ENCODE measurements around the gene NSMCE4A. TPM values are rescaled to one million over a fixed set of nuclear protein-coding genes. Genes with fewer than 3 reads are reported as not detected.

Gene NSMCE4A
- total and polyA plus RNA-seq, 2 of the 8 experiments (the other 6 are each of a cell fraction or from before 2014, with no cell fraction given) = 48.6 to 66.0 TPM

GRCh38 chr10:121914661-121915060, 60.4 kb downstream of the NSMCE4A start:
- H2BK20ac ChIP-seq (ENCODE audit: low read length) = no peak overlapping the region
- no peak overlapping the region for H2BK5ac ChIP-seq (ENCODE audit: low read depth, low read length)
- H3K4me1 ChIP-seq (replicated peaks in 1 of 4; ENCODE audit: control insufficient read depth in 3 of 4, insufficient read depth in 4 of 4, low read length in 3 of 4) = no peaks in the 10 kb centered on the region
- H4K5ac ChIP-seq (ENCODE audit: insufficient read length, low read depth, low read length) = no peak overlapping the region
- no peak for TF ChIP-seq CBX8 (IDR thresholded peaks at IDR 0.05; ENCODE audit: borderline replicate concordance, low read depth, low read length)
- no peak for TF ChIP-seq ASH2L (IDR thresholded peaks at IDR 0.05; ENCODE audit: low read length)
- TF ChIP-seq CTBP2 (IDR thresholded peaks at IDR 0.05; ENCODE audit: borderline replicate concordance, insufficient read depth, insufficient read length, low read length) = no peak
- no peak for TF ChIP-seq KDM5A (IDR thresholded peaks at IDR 0.05; ENCODE audit: low read length)
- TF ChIP-seq SRF (IDR thresholded peaks at IDR 0.05; ENCODE audit: low read depth, low read length) = no peak
- no peak for TF ChIP-seq NANOG (IDR thresholded peaks at IDR 0.05; ENCODE audit: insufficient read depth, low read depth, low read length, poor library complexity, severe bottlenecking)
- no peak for TF ChIP-seq KDM4A (IDR thresholded peaks at IDR 0.05; ENCODE audit: low read depth, low read length, severe bottlenecking)
- TF ChIP-seq SIRT6 (IDR thresholded peaks at IDR 0.05; ENCODE audit: low read length) = no peak
- no peak overlapping the region for H3K23ac ChIP-seq (ENCODE audit: insufficient read length)
- H2BK15ac ChIP-seq (ENCODE audit: low read length) = no peak overlapping the region
- FAIRE-seq (no peak), DNase-seq (ENCODE audit: low read depth in 1 of 2, low spot score in 2 of 2) (no peak)
- H3K56ac ChIP-seq (replicated peaks; ENCODE audit: insufficient read length, low read depth, low read length) = no peak overlapping the region
- H4K91ac ChIP-seq (replicated peaks; ENCODE audit: insufficient read length, low read length) = no peak overlapping the region
- peaks cover 0 to 2% of the 10 kb centered on the region in 2 experiments for H4K20me1 ChIP-seq (replicated peaks in 1 of 2; ENCODE audit: control insufficient read depth in 1 of 2, insufficient read depth in 2 of 2, low read length in 2 of 2)
- H3K14ac ChIP-seq (ENCODE audit: insufficient read length) = no peak overlapping the region
- H2AK5ac ChIP-seq (ENCODE audit: low read depth, low read length) = no peak overlapping the region
- no peaks in the 10 kb centered on the region for H3K27me3 ChIP-seq (replicated peaks in 1 of 4; ENCODE audit: control insufficient read depth in 3 of 4, extremely low read depth in 1 of 4, insufficient read depth in 3 of 4, low read length in 3 of 4)
- no peak overlapping the region for H2BK120ac ChIP-seq (replicated peaks; ENCODE audit: low read depth, low read length)
- no peak overlapping the region for H4K8ac ChIP-seq (ENCODE audit: extremely low read depth, insufficient read depth, low read length)
- H2BK12ac ChIP-seq (ENCODE audit: low read depth, low read length) = no peak overlapping the region
- H3K27ac ChIP-seq (ENCODE audit: low read depth, low read length) = no peak overlapping the region
- no peaks in the 10 kb centered on the region for H3K23me2 ChIP-seq (ENCODE audit: low read depth, low read length)
- H3K79me2 ChIP-seq (ENCODE audit: control insufficient read depth in 1 of 2, insufficient read depth in 2 of 2, low read length in 2 of 2) = peaks cover 0 to 6% of the 10 kb centered on the region in 2 experiments; a peak in 2 of 4 replicates
- 92% methylated on average over 6 of the region's 6 CpGs; no CpG with 5 or more reads in 1 of the 2 experiments for WGBS, 2 experiments (ENCODE audit: extremely low coverage in 1 of 2, insufficient coverage in 1 of 2, insufficient read length in 1 of 2, insufficient replicate concordance in 2 of 2, low coverage in 1 of 2, low lambda C conversion rate in 2 of 2, missing lambda C conversion rate in 1 of 2)
- peaks cover 2 to 35% (median 14%) of the 10 kb centered on the region in 4 experiments; a peak in 5 of 8 replicates for H3K36me3 ChIP-seq (ENCODE audit: control insufficient read depth in 2 of 4, insufficient read depth in 4 of 4, low read length in 3 of 4)
- no peak overlapping the region for H2AFZ ChIP-seq (ENCODE audit: low read length)
- no peak overlapping the region for H3K4me2 ChIP-seq (ENCODE audit: insufficient read depth in 1 of 2, low read depth in 2 of 2, low read length in 2 of 2)
- H3K18ac ChIP-seq (ENCODE audit: extremely low read depth, low read length) = no peak overlapping the region
- no peak overlapping the region for H3K4me3 ChIP-seq (ENCODE audit: extremely low read depth in 1 of 4, insufficient read depth in 2 of 4, low read depth in 3 of 4, low read length in 4 of 4)
- no peaks in the 10 kb centered on the region; a peak in 1 of 4 replicates for H3K9me3 ChIP-seq (ENCODE audit: insufficient read depth in 2 of 2, low read depth in 1 of 2, low read length in 1 of 2)
- H3K4ac ChIP-seq (replicated peaks; ENCODE audit: insufficient read length, low read depth, low read length) = no peak overlapping the region
- ChIA-PET POLR2A (ENCODE audit: partially characterized antibody) (interaction anchor here (1.1 kb wide), 1 partner anchor 13 kb away, joined by 3 read pairs; the partner anchor contains the start of gene ATE1), CTCF (ENCODE audit: partially characterized antibody) (interaction anchor here (0.8 kb wide), 1 partner anchor 133 kb away, joined by 4 read pairs; no protein-coding TSS in a partner anchor)
- no peaks in the 10 kb centered on the region for H3K79me1 ChIP-seq (ENCODE audit: low read depth, low read length)
- H3K9ac ChIP-seq (replicated peaks in 1 of 4; ENCODE audit: extremely low read depth in 1 of 4, low read depth in 3 of 4, low read length in 3 of 4) = no peak overlapping the region

All from H1 (cell line).